ENCODE data around the gene CCDC14.

CCDC14 gene

DNA sequence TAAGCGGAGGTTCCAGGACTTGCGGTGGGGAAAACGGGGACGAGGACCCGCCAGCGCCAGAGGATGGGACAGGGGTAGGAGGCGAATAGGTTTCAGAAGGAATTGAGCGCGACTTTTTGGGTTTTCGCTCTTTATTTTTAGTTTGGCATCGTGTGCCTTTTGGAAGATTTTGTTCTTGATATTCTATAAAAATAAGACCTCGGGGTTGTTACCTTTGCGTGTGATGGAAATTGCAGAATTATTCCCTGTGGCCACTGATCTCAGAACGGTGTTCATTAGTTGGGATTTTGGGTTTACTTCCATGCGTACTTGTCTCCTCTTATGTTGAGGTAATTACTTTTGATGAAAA lies 453 bp upstream of the CCDC14 start:
- peak overlapping the region; percentile 97 for H3K4me3 ChIP-seq (ENCODE audit: low read depth, low read length)

DNA sequence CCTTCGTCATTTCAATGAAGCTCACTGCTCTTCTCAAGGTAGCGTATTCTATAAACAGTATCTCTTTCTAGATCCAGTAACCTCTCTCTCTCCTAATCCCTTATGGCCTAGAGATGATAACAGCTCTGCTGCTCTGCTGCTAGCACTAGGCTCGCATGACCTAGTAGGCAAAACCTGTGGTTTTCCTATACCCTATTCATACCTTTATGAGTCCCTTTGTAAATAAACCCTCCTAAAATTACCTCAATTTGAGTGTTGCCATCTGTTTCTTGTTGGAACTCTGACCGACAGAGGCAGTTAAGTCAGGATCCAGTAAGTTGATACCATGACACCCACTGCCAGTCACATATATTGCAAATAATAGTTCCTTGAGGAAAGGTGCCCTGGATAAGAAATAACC lies 7.3 kb downstream of the CCDC14 start:
- TF ChIP-seq, protein P1, sequence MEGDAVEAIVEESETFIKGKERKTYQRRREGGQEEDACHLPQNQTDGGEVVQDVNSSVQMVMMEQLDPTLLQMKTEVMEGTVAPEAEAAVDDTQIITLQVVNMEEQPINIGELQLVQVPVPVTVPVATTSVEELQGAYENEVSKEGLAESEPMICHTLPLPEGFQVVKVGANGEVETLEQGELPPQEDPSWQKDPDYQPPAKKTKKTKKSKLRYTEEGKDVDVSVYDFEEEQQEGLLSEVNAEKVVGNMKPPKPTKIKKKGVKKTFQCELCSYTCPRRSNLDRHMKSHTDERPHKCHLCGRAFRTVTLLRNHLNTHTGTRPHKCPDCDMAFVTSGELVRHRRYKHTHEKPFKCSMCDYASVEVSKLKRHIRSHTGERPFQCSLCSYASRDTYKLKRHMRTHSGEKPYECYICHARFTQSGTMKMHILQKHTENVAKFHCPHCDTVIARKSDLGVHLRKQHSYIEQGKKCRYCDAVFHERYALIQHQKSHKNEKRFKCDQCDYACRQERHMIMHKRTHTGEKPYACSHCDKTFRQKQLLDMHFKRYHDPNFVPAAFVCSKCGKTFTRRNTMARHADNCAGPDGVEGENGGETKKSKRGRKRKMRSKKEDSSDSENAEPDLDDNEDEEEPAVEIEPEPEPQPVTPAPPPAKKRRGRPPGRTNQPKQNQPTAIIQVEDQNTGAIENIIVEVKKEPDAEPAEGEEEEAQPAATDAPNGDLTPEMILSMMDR (IDR thresholded peaks at IDR 0.05; ENCODE audit: low read depth, low read length), result no peak
- H3K4me3 ChIP-seq (ENCODE audit: low read depth, low read length), result no peak overlapping the region

More for the DNA sequence above, 453 bp upstream of the CCDC14 start:
- TF ChIP-seq, protein P1 (IDR thresholded peaks at IDR 0.05; ENCODE audit: low read depth, low read length), result no peak

DNA sequence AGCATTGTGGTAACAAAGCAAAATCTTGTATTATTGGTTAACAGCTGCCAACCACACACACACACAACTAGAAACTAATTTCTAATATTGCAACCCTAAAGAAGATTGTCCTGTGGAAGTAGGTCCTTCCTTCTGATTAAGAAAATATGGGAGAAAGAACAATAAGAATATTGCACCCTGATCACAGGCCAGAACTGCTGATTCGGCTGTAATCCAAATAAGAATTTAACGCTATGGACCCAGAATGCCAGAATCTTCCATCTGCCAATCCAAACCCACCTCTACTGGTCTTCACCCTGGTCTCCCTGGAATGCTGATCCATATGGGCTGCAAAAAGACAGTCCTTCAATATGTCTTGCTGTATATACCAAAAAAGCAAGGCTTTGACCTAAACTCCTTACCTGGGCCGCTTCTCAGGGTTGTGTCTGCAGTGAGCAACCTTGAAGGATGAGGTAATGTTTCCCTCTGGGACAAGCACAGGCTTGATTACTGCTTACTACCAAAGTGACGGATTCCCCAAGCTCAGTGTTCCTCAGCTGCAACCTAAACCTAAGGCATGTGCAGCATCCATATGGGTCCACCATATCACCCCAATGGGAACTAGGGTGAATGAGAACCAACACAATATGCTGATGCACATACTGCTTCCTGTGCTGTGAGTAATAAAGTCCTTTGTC lies 8.0 kb downstream of the CCDC14 start:
- TF ChIP-seq, protein P1 (IDR thresholded peaks at IDR 0.05; ENCODE audit: low read depth, low read length), result no peak
- no peak overlapping the region for H3K4me3 ChIP-seq (ENCODE audit: low read depth, low read length)

DNA sequence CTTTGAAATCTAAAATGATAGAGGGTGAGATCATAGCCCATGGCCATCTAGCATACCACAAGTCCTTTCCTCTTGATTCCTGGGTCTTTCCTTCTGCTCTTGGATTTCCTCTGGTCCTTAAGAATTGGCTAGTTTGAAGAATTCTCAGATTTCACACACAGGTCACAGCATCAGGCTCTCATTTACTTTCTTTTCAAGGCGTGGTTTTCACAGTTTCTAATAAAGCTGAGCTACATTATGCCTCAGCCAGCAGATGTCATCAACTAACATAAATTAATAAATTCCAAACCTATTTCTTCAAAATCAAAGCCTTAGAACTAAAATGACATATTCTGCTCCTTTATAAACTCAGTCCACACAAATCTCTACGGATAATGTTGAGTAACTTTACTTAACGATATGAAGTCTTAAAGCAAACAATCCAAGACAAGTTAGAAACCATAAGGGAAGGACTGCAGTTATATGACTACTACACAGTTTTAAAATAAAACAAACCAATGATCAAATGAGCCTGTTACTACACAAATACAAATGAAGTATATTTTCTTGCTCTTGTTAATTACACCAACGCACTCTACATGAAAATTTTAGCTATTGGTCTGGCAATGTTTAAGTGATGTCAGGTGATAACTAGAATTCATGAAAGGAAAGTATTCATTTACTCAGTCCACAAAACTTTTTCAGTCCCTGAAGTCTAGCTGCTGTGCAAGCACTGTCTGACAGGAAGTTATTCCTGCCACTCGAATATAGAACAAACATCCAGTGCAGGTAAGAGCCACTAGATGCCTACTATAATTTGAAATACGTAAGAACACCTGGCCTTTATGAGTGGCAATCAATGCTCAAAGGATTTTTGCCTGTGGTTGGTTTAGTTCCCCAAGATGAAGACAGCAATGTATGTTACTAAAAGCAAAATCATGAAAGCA lies 9.2 kb downstream of the CCDC14 start:
- TF ChIP-seq, protein P1 (IDR thresholded peaks at IDR 0.05; ENCODE audit: low read depth, low read length), result no peak
- no peak overlapping the region for H3K4me3 ChIP-seq (ENCODE audit: low read depth, low read length)

DNA sequence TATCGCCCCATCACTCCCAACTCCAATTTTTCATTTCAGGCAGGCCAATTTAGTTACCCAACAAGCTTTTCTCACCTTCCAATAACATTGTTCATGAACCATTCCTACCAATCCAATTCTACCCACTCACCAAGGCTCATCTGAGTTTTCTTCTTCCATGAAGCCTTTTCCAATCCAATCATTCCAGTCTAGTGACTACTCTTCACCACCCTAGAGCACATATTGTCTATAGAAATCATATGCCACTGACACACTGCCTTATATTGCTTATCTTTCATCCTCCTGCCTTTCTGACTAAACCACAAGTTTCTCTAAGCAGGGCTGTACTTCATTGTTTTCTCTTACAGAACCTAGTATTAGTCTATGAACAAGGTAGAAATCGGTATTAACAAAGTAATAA lies 11.4 kb downstream of the CCDC14 start:
- TF ChIP-seq, protein P1 (IDR thresholded peaks at IDR 0.05; ENCODE audit: low read depth, low read length), result no peak
- H3K4me3 ChIP-seq (ENCODE audit: low read depth, low read length), result no peak overlapping the region

DNA sequence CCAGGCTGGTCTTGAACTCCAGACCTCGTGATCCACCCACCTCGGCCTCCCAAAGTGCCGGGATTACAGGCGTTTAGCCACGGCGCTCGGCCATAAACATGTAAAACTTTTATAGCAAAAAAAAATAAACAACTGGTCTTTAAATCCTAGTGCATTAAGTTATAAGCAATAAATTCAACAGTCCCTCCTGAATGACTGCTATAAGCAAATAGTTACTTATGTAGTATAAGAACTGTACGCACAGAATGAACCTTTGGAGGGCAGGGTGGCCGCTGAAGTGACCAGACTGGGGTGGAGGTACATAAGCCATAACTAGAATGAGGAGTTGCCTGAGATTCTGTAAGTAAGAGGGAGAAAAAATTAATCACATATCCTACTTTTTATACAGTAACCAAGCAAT lies 12.6 kb downstream of the CCDC14 start:
- TF ChIP-seq, protein P1 (IDR thresholded peaks at IDR 0.05; ENCODE audit: low read depth, low read length), result no peak
- no peak overlapping the region for H3K4me3 ChIP-seq (ENCODE audit: low read depth, low read length)

DNA sequence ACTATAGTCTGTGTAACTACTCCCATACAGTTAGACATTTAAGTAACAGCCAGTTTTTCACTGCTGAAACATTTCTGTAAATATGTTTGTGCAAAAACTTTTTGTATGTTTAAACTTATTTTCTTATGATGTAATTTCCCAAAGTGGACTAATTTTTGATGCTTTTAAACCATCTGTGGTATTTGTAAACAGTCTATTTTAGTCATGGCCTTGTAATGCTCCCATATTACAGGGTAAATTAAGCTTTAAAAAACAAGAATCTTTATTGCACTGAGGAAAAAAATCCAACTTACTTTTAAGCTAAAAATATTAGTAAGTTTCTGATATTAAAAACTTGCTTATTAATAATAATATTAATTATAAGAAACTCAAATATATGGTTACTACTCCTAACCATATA lies 13.5 kb downstream of the CCDC14 start:
- H3K4me3 ChIP-seq (ENCODE audit: low read depth, low read length), result no peak overlapping the region
- TF ChIP-seq, protein P1 (IDR thresholded peaks at IDR 0.05; ENCODE audit: low read depth, low read length), result no peak
